HG03457 (cell line): Measurements from ENCODE around the gene B4GALNT4.
"Not testable (repeated sequence)": the region's sequence is repeated elsewhere in the genome, so short reads cannot be mapped to it uniquely, and the experiment has no call there.

Experiments used
- ATAC-seq: cut with Tn5 transposase; IDR thresholded peaks from one replicate; pipeline ENCODE4 v1.9.1; 2021; ENCODE audit warnings: moderate number of reproducible peaks; ENCODE audit not compliant: unreplicated experiment

Gene B4GALNT4

GRCh38 chr11:335779-336658 lies 33.3 kb upstream of the B4GALNT4 start:
- ATAC-seq = no peak

- no peak for ATAC-seq
Measured at GRCh38 chr11:336659-337198, 32.6 kb upstream of the B4GALNT4 start.

GRCh38 chr11:337711-338110 lies 31.6 kb upstream of the B4GALNT4 start:
- no peak for ATAC-seq

GRCh38 chr11:339963-340362 lies 29.3 kb upstream of the B4GALNT4 start:
- no peak for ATAC-seq

- no peak for ATAC-seq
Measured at GRCh38 chr11:340539-341512, 28.5 kb upstream of the B4GALNT4 start.

- no peak for ATAC-seq
Measured at GRCh38 chr11:342328-342727, 27.0 kb upstream of the B4GALNT4 start.

- no peak for ATAC-seq
Measured at GRCh38 chr11:344836-345578, 24.3 kb upstream of the B4GALNT4 start.

GRCh38 chr11:346529-346928 lies 22.8 kb upstream of the B4GALNT4 start:
- no peak for ATAC-seq

- ATAC-seq = not testable (repeated sequence)
Measured at GRCh38 chr11:349270-349954, 19.9 kb upstream of the B4GALNT4 start.

- ATAC-seq = not testable (repeated sequence)
Measured at GRCh38 chr11:350033-350722, 19.1 kb upstream of the B4GALNT4 start.

- no peak for ATAC-seq
Measured at GRCh38 chr11:350723-351255, 18.5 kb upstream of the B4GALNT4 start.

- ATAC-seq = no peak
Measured at GRCh38 chr11:351411-351810, 17.9 kb upstream of the B4GALNT4 start.

- ATAC-seq = no peak
Measured at GRCh38 chr11:352456-353031, 16.8 kb upstream of the B4GALNT4 start.

- ATAC-seq = no peak
Measured at GRCh38 chr11:353179-353873, 16.0 kb upstream of the B4GALNT4 start.

- ATAC-seq = no peak
Measured at GRCh38 chr11:355581-356458, 13.5 kb upstream of the B4GALNT4 start.

GRCh38 chr11:356610-357009 lies 12.7 kb upstream of the B4GALNT4 start:
- ATAC-seq = no peak

GRCh38 chr11:357582-357981 lies 11.7 kb upstream of the B4GALNT4 start:
- no peak for ATAC-seq
